SKM-1 treated with dmso at 0.1 percent for 144 hours (cell line): ENCODE data around the gene DPM2.

Source experiments
- DNase-seq: peaks from one replicate; lab custom pipeline; 2025; ENCODE audit not compliant: unreplicated experiment; lab: John Stamatoyannopoulos, UW

The DPM2 gene

DNA sequence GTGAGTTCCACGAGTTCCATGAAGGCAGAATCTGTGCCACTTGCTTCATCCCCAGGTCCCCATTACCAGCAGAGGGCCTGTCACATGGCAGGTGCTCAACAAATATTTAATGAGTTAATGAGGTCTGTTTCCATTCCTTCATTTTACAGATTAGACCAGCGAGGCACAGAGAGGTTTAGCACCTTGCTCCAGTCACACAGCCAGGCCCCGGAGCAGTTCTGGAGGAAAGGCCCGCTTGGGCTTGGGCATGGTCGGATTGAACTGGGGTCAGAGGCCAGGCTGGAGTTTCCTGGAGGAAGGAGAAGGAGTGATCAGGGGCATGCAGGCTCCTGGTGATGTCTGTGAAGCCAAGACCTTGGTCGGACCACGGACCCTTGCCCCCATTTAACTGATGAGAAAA is 16.9 kb downstream of the DPM2 start:
- DNase-seq: no peak

DNA sequence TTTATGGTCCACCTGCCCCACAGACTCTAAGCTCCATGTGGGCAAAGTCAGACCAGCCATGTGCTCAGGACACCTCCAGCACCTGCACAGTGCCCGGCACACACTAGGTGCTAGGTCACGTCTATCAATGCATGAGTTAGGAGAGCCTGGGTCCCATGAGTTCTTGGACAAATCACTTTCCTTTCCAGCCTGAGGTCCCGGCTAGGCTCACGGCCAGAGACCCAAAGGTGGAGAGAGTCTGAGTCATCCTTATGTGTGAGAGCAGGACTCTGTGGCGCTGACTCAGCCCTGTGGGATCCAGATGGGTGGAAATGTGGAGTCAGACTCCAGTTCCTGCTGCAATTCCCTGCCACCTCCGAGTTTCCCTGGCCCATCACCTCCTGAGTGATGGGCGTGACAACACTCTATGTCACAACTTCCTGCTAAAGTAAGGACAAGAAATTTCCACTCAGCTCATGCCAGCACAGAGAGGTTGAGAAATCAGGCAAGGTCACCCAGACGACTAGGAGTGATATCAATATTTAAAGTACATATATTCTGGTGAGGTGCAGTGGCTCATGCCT is 18.3 kb downstream of the DPM2 start:
- peak; percentile 90 for DNase-seq

DNA sequence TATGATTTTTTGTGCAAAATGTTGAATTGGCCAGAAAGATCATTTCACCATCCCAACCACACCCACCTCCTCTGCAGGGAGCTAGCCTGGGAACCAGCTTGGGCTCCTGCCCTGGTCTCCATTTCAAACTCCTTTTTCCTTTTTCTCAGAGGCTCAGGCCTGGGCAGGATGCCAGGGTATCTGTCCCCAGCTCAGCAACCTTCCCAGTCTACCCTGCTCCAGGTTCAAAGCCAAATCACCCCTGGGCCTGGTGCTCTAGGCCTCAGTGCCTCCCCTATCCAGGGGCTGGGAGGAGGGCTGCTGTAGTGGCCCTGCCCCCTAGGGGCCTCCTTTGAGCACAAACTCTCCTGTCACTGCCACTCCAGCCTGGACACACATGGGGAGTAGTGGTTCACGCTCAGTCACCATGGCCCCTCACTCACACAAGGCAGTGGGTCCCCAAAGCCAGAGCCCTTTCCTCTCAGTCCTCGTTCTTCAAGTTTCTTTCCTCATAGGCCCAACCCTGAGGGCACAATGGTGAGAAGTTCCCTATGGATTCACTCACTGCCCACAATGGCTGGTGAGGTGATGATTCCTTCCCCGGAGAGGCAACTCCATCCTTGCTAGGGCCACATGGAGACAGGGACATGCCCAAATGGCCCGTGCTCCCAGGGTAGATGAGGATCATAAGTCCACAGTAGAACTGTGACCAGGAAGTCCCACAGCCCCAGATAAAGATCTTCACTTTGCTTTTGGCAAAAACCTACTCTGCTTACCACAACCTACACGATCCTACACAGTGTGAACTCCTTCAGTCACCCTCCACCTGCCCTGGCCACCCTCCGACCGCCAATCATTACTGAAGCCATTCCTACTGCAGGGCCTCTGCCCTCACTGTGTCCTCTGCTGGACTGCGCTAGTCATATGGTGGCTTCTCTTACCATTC is 19.2 kb downstream of the DPM2 start:
- no peak for DNase-seq

DNA sequence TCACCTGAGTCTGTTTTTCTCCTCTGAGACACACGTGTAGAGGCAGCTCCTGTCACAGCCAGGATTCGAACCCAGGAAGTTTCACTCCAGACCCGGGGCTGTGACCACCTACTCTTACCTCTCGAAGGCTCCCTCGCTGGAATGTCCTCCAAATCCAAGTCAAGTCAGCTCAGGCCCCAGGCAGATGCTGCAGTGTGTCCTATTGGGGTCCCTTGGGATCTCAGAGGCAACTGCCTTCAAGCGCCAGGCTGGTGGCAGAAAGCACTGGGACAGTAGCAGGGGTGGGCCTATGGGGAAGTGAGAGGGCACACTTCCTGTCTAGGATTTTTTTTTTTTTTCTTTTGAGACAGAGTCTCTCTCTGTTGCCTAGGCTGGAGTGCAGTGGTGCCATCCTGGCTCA is 20.1 kb downstream of the DPM2 start:
- no peak for DNase-seq

DNA sequence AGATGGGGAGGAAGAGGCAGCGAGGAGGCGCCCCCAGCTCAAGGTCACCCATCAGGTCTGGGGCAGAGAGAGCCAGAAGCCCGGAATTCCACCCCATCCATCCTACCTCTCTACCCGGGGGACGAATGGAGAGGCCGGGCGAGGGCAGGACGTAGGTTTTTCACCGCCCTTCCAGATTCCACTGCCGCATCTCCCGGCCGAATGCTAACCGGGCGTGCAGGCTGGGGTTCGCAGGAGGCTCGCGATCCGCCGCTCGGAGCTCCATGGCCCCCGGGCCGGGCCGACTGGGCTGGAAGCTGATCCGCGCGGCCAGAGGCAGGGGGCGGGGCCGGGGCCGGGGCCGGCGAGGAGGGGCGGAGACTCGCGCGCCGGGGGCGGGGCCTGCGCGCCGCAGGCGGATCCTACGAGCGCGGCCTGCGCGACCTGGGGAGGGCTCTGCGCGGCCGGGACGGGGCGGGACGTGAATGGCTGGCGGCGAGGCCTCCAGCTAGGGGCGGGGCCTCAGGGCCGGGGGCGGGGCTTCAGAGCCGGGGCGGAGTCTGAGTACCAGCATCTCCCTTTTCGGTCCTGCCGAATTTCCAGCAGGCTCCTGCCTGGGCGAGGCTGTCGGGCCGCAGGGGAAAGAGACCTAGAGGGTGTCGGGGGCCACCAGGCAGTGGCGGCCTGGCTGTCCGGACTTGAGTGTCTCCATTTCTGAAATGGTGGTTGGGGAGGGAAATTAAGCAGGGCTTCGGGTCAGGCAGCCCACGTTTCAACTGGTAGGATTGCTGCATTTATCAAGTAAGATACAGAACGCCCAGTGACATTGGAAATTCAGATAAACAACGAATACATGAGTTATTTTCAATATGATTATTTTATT is 20.7 kb downstream of the DPM2 start, which contains the start of gene ST6GALNAC4:
Gene ST6GALNAC4, minus strand, starts transcription at position 322 of the 862 bp plus-strand sequence. CDS start 622 bp downstream, outside the sequence.
- DNase-seq: peak; percentile 85

DNA sequence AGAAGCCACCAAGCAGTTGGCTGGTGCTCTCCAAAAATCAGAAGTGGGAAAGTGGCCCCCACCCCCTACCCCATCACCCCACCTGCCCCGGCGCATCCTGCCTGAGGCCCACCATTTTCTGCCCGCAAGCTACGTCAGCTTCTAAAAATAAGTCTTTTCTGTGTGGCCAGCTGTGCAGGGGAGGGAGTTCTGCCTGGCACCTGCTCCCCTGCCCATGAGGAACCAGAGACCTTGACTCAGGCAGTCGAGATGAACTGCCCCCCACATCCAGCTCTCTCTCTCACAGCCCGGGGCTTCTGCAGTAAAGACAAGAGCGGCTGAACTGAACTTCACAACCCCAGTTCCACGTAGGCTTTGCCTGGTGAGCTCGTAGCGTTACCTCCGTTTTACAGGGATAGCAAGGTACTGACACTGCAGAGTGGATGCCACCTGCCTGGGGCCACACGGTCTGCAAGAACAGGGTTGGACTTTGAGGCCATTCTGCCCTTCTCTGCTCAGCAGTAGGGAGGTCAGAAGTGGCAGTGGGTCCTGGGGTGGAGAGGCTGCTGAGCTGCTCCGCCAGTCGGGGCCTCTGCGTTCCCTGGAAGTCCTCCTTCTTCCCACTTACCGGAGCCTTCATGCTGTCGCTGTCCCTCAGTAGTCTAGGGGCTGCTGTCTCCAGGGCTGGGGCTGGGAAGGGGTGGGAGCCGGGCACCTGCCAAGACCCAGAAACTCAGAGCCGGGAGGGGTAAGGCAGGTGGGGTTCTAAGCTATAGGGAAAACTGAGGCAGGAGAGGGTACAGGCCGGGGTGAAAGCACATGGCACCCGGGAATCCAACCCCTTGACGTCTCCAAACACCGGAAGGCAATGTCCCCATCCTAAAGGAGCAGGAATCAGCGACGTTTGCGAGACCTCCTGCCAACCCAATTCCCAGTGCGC is 21.6 kb downstream of the DPM2 start:
- DNase-seq: no peak

DNA sequence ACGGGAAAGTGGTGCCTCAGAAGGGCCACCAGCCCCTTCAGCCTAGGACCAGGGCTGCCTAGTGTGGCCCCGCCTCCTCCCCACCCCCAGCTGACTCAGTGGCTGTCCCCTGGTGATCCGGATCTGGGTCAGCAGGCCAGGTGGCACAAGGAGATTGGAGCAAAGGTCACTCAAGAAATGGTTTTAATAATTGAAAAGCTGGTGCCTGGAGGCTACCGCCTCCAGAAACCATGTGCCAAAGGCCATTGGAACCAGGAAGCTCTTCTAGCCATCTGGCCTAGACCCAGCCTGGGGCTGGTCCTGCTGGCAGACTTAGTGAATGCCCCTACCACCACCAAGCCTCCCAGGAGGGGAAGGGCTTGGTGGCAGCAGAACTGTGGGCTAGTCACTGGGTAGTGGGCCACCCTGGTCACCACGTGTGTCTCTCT is 22.3 kb downstream of the DPM2 start:
- no peak for DNase-seq

DNA sequence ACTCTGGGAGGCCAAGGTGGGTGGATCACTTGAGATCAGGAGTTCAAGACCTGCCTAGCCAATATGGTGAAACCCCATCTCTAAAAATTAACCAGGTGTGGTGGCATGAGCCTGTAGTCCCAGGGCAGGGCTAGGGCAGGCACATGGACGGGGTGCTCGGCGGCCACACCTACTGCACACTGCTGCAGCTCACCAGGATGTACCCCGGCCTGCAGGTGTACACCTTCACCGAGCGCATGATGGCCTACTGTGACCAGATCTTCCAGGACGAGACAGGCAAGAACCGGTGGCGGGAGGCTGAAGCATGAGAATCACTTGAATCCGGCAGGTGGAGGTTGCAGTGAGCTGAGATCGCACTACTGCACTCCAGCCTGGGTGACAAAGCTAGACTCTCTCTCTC is 24.0 kb downstream of the DPM2 start:
- DNase-seq: no peak

DNA sequence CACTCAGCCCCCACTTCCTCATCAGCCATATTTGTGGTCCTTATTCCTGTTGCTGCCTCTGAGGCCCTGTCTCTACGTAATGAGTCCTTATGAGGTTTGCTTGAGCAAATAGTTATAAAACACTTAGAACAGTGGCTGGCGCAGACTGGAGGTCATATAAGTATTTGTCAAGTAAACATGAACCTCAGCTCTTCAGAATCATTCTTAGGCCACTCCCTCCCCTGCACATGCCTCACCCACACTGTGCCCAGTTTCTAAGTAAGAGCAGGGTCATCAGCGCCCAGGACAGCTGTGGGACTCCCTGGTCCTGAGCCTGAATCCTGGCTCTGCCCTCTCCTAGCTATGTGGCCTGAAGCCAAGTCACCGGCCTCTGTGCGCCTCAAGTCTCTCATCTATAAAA is 24.8 kb downstream of the DPM2 start:
- no peak for DNase-seq

DNA sequence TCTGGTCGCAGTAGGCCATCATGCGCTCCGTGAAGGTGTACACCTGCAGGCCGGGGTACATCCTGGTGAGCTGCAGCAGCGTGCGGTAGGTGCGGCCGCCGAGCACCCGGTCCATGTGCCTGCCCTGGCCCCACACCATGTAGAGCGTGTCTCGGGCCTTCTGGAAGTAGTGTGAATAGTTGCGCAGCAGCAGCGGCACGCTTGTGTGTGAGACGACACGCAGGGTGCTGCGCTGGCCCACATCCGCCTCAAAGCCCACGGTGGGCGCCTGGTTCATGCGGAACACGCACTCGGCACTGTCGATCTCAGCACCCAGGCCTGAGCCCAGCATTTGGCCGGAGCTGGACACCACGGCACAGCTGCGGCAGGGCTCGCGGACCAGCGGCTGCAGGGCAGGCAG is 25.4 kb downstream of the DPM2 start:
- DNase-seq: no peak

DNA sequence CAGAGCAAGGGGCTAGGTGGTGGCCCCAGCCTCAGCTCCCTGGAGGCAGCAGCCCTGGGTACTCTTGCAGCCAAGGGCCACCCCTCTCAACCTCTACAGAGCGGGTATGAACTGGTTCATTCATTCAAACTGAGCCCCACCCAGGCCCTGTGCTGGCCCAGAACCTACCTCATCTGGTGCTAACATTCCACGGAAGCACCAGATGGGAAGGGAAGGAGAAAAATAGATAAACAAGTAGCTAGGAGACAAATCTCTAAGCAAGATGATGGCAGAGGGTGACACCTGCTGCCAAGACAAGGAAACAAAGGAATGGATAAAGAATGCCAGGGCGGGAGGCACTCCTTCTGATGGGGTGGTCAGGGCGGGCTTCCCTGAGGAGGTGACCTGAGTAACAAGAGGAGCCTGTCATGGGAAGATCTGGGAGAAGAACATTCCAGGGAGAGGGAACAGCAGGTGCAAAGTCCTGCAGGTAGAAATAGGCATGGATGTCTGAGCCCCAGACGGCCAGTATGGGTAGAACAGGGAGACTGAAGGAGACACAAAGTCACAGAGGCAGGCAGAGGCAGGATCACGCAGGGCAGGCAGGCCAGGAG is 26.9 kb downstream of the DPM2 start:
- no peak for DNase-seq

DNA sequence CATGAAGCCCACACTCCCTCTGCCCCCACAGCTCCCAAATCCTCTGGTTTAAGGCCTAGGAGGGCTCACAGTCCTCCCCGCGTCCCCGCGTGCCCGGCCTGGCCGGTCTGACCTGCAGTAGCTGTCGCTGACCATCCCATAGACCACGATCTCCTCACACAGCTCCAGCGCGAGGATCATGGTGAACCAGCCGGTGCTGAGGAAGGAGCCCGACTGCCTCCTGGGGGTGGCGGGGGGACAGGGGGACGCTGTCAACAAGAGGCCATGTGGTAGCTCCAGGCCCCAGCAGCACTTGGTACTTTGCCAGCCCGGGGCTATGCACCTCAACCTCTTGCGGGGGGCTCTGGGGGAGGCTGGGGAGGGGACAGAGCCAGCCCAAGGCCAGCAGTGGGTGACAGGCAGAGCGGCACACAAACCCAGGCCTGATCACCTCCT is 27.8 kb downstream of the DPM2 start:
- no peak for DNase-seq

DNA sequence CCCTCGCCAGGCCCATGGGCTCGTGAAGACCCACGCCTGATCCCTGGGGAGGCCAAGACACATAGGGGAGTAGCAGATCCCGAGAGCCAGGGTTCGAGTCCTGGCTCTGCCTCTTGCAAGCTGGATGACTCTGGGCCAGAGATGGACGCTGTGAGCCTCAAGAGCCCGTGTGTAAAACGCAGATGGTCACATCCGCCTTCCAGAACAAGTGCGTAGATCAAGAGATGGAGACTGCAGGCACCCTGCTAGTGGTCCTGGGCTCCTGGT is 29.1 kb downstream of the DPM2 start:
- no peak for DNase-seq

DNA sequence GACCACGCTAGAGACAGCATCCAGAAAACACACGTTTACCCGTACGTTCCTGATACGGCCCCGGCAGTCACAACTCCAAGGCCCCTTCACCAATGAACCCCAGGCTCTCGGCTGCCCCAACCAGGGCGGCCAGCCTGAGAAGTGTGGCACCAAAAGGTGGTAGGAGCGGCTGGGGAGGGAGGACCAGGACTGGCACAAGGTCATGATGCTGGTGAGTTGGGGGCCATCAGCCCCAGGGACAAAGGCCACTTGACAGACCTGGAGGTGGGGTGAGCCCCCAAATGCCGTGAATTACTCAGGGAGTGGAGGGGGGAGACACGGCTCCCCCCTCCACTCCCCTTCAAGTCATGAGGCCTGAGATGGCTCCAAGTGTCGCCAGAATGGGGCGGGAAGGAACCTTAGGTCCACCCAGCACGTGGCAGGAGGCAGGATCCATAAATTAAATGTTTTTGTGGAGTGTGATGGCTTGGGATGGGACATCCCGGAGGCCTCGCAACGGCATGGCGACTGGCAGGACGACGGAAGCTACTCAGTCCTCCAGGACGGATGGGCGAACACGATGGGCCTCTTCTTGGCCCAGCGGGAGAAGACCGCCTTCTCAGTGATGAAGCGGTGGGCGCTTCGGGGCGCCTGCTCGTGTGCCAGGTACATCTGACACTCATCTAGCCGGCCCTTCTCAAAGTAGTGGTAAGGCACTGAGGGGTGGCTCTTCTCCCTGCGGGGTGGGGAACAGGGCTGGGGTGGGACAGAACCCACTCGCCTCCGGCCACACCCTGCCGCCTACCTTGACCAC is 29.6 kb downstream of the DPM2 start:
- DNase-seq: no peak

DNA sequence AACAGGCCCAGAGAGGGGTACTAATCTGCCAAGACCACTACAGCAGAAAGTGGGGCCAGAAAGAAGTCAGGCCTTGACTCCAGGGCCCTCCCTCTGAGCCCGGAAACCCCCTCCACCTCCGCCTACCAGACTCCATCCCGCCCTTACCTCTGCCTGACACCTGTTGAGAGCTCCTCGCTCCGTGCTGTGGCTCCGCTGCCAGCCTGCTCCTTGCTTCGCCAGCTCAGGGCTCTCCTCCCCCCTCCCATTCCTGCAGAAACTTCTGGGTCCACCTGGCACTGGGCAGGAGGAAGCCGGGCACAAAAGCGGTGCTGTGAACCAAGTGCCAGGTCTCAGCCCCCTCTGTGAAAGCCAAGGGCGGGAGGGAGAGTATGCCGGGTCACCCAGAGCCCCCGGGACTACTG is 31.9 kb downstream of the DPM2 start:
- DNase-seq: no peak

DNA sequence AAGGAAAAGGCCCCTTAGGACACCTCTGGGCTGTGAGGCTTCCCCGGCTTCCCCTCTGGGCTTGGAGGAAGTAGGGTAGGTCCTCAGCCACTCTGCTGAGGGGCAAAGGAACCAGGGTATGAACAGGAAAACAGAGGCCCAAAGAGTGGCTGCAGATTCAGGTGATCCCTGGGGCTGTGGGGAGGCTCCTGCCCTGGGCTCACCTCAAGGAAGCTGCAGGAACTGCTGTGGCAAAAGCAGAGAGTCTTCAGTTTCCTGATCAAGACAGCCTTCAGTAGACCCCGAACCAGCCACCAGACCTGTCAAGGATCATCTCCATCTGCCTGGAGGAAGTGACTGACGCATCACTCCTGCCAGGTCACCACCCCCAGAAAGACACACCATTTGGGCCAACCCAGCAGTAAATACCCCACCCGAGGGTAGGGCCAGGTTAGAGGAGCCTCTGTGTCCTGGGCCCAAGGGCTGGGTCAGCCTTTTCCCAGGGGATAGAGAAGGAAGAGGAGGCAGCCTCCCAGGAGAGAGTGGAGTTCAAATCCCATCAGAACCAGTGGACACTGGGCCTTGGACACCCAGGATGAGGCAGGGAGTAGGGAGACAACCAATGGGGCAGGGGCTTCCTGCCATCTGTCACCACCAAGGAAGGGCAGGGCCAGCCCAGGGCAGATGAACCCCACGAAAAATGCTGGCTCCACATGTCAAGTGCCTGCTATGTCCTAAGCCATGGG is 32.5 kb downstream of the DPM2 start:
- peak; percentile 50 for DNase-seq

DNA sequence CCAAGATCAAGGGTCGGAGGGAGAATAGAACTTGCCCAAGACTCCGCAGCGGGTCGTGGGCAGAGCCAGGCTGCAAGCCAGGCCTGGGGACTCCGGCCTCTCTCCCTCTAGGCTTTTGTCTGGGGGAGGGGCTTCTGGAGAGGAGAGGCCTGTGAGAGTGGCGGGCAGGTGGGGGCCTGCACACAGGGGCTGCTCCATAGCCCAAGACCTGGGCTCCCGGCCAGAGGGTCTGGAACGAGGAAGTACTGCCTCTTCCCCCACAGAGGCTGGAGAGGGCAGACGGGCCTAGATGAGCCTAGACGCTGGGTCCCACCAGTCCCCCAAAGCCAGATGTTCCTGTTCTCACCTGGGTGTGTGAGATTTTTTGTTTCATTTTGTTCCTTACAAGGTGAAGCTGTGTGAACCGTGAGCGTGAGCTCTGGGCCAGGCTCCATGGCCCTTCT is 33.1 kb downstream of the DPM2 start:
- peak; percentile 50 for DNase-seq

DNA sequence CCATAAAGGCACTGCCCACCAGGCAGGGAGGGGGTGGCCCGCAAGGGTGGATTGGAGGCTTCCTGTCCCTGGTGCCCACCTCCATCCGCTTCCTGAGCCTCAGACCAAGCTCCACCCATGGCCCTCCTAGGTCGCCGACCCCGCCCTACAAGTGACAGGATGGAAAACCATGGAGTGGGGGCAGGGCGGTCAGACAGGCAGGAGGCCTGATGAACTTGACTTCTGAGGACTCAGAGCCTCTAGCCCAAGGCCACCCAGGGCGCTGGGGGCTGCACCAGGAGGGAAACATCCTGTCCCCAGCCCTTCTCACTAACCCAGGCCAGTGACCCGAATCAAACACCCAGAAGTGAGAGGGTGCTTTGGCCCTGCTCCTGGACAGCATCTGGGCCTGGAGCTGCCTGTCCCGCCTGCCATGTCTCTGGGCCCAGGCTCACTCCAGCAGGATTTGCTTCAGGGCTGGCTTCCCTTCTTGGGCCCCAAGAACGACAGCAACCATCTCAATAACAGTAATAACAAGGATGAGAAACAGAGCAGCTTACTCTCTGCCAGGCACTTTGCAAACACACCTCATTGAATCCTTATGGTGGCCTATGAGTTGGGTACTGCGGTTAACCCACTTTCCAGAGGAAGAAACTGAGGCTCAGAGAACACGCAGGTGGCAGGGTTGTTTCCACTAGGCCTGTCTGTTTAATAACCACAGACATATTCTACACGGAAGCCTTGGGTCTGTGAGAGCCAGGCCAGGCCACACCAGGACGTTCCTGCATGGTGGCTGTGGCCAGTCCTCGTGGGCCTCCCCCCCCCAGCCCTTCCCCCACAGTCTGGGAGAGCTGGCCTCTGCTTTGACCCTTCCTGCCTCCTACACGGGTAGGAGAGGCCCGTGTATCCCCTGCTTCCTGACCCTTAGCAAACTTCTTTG is 33.8 kb downstream of the DPM2 start:
- no peak for DNase-seq
